IPS-15b (cell line): ENCODE data around the gene PPFIA1.

Experiments used
- H3K27me3 ChIP-seq: one replicate; pipeline ENCODE4 v1.6.1; 2013; ENCODE audit warnings: low read length; ENCODE audit not compliant: control insufficient read depth, insufficient read depth
- H3K36me3 ChIP-seq: one replicate; pipeline ENCODE4 v1.6.1; 2013; ENCODE audit warnings: low read length; ENCODE audit not compliant: control insufficient read depth, insufficient read depth
- H3K4me1 ChIP-seq: one replicate; pipeline ENCODE4 v1.6.1; 2013; ENCODE audit warnings: mild to moderate bottlenecking, low read length; ENCODE audit not compliant: control insufficient read depth, insufficient read depth
- H3K4me3 ChIP-seq: one replicate; pipeline ENCODE4 v1.5.1; 2013; ENCODE audit warnings: low read depth, low read length
- H3K9ac ChIP-seq: one replicate; pipeline ENCODE4 v1.6.1; 2013; ENCODE audit warnings: low read depth, mild to moderate bottlenecking, low read length
- H3K9me3 ChIP-seq: one replicate; pipeline ENCODE4 v1.6.1; 2013; ENCODE audit warnings: mild to moderate bottlenecking, low read length; ENCODE audit not compliant: control insufficient read depth, insufficient read depth

Gene PPFIA1

DNA sequence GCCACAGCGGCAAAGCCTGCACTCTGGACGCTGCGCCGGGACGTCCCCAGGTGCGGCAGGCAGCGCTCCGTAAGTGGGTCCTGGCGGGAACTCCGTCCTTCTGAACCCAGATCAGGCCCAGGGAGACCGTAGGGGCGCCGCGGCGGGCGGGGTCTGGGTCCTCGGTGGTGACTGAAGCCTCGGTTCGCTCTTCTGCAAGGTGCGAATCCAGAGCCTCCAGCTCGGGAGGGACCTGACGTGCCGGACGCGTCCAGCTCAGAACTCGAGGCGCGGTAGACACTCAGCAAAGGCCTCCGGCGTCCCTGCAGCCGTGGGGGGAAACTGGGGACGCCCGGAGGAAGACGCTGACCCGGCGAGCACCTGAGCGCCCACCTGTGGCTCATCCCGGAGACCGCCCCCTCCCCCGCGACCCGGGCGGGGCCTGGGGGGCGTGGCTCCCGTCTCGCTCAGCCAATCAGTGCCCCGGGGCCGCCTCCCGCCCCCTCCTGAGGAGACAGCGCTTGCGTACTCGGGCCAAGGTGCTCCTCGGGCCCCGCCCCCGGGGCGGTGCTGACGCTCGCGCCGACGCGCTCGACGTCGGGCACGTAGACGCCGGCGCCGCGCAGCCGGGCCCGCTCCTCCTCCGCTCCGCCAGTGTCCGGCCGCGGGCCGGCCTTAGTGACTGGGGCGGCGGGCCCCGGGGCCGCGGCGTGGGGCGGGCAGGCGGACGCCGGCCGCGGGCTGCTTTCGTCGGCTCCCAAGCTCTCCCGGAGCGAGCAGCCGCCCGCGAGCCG lies at the start of gene PPFIA1:
TSS of gene PPFIA1 (plus strand) at position 587 of the 773 bp plus-strand sequence. CDS start 1,483 bp downstream, outside the sequence.
- no peaks in the 10 kb centered on the region for H3K9me3 ChIP-seq
- peak within 1 kb of the TSS; percentile 79 for H3K9ac ChIP-seq
- H3K4me1 ChIP-seq, result no peaks in the 10 kb centered on the region
- peaks cover 3% of the 10 kb centered on the region for H3K36me3 ChIP-seq
- H3K4me3 ChIP-seq, result peak within 1 kb of the TSS; percentile 88
- H3K27me3 ChIP-seq, result no peaks in the 10 kb centered on the region

DNA sequence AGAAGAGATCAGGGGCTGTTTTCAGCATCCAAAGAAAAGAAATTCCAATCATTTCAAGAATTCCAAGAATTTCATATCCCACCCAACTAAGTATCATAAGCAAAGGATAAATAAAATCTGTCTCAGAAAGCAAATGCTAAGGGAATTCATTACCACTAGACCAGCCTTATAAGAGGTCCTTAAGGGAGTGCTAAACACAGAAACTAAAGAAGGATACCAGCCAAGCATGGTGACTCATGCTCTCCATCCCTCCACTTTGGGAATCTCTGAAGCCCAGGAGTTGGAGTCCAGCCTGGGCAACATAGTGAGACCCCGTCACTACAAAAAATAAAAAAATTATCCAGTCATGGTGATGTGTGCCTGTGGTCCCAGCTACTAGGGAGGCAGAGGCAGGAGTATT lies 49.6 kb upstream of the PPFIA1 start:
- Histone ChIP-seq H3K4me1 (no peaks in the 10 kb centered on the region), H3K4me3 (no peak overlapping the region), H3K36me3 (no peaks in the 10 kb centered on the region), H3K9me3 (no peaks in the 10 kb centered on the region), H3K27me3 (no peaks in the 10 kb centered on the region), H3K9ac (no peak overlapping the region)

DNA sequence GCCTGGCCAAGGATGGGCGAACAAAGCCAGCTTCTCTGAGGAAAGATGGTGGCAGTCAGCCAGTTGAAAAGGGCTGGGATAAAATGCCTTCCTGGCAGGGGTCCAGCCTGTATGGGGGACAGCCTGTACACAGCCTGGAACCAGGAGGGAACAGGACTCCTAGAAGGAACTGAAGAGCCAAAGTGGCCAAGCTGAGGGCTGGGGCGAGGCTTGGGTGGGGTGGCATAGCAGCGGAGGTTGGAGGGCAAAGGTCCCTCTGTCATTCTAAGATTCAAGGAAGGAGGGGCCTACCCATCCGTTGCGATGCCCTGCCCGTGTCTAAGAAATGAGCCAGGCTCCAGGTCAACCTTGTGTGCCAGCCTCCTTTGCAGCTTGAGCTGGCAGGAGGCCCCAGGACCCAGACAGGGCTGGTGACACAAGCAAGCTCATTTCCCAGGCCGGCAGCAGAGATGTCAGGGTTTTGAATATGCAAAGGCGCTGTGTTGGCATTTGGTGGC lies 44.8 kb upstream of the PPFIA1 start:
- Histone ChIP-seq H3K4me1 (peaks cover 5% of the 10 kb centered on the region), H3K4me3 (no peak overlapping the region), H3K36me3 (no peaks in the 10 kb centered on the region), H3K9me3 (no peaks in the 10 kb centered on the region), H3K27me3 (no peaks in the 10 kb centered on the region), H3K9ac (no peak overlapping the region)

DNA sequence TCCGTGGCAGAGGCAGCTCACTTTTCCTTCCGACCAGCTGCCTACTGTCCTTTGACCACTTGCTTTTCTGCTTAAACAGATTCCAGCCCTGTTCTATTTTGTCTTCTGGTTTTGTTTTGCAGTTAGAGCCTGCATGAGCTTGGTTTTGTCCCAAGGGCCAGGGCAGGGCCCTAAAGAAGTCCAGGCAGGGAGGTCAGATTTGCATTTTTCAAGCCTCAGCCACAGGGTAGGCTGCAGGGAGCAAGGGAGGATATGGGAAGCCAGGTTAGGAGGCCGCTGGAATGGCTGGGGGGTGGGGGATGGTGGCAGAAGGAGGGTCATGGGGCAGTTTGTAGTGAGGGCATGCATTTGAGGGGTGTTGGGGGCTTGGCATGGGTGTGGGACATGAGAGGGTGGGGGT lies 44.3 kb upstream of the PPFIA1 start:
- Histone ChIP-seq H3K27me3 (no peaks in the 10 kb centered on the region), H3K4me3 (no peak overlapping the region), H3K9ac (no peak overlapping the region), H3K4me1 (peaks cover 5% of the 10 kb centered on the region), H3K36me3 (no peaks in the 10 kb centered on the region), H3K9me3 (no peaks in the 10 kb centered on the region)

DNA sequence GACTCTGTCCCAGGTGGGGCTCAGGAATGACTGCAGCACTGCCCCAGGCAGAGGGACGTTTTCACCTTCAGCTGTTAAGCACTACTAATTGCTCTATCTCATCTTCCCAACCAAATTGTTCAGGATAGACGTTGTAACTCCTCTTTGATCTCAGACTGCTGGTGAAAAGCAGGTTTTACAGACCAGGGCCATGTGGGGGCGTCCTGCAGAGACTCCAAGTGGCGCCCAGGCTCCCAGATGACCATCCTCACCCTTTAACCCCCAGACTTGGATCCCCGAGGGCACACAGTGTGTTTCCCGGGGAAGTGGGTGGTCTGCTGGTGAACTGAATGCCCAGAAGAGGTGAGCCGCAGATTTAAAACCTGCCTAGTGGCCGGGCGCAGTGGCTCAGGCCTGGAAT lies 43.5 kb upstream of the PPFIA1 start:
- Histone ChIP-seq H3K9me3 (no peaks in the 10 kb centered on the region), H3K27me3 (no peaks in the 10 kb centered on the region), H3K4me1 (peaks cover 5% of the 10 kb centered on the region), H3K4me3 (no peak overlapping the region), H3K9ac (no peak overlapping the region), H3K36me3 (no peaks in the 10 kb centered on the region)

DNA sequence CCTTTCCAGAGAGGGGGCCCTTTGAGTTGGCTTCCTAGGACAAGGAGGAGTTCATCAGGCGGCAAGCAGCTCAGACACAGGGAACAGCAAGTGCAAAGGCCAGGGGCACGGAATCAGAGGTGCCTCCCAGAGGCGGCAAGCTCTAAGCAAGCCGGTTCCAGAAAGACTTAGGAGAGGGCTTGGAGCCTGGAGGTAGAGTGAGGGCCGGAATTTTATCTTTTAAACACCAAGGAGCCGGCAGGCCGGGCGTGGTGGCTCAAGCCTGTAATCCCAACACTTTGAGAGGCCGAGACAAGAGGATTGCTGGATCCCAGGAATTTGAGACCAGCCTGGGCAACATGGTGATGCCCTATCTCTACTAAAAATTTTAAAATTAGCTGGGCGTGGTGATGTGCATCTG lies 40.8 kb upstream of the PPFIA1 start:
- no peaks in the 10 kb centered on the region for H3K9me3 ChIP-seq
- peaks cover 5% of the 10 kb centered on the region for H3K4me1 ChIP-seq
- H3K9ac ChIP-seq, result no peak overlapping the region
- no peak overlapping the region for H3K4me3 ChIP-seq
- no peaks in the 10 kb centered on the region for H3K36me3 ChIP-seq
- H3K27me3 ChIP-seq, result no peaks in the 10 kb centered on the region

DNA sequence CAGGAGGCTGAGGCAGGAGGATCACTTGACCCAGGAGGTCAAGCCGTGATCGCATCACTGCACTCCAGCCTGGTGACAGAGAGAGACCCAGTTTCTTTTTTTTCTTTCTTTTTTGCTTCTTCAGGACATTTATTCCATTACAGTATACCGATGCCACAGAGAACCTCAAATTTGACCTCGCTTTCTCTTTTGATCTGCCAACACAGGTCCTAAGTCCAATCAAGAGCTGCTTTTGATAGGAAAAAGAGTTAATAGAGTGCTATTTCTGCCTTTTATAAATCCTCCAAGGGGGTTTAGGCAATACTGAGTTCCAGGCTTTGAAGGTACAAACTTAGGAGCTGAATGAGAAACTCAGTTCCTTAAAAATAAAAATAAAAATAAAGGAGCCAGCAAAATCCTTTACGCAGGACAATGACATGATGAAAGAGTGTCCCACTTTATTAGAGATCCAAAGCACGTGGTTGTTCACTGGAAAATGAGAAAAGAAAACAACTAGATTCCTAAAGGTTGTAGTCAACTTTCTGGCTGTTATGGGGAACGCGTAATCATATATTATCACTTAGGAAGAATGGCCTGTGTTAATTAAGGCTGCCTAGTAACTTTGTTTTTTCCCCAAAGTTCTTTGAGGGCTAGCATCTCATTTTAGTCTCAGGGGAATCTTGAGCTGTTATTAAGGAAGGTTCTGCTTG lies 40.2 kb upstream of the PPFIA1 start:
- no peaks in the 10 kb centered on the region for H3K9me3 ChIP-seq
- no peak overlapping the region for H3K9ac ChIP-seq
- no peaks in the 10 kb centered on the region for H3K27me3 ChIP-seq
- no peaks in the 10 kb centered on the region for H3K36me3 ChIP-seq
- H3K4me3 ChIP-seq, result no peak overlapping the region
- peaks cover 5% of the 10 kb centered on the region for H3K4me1 ChIP-seq

DNA sequence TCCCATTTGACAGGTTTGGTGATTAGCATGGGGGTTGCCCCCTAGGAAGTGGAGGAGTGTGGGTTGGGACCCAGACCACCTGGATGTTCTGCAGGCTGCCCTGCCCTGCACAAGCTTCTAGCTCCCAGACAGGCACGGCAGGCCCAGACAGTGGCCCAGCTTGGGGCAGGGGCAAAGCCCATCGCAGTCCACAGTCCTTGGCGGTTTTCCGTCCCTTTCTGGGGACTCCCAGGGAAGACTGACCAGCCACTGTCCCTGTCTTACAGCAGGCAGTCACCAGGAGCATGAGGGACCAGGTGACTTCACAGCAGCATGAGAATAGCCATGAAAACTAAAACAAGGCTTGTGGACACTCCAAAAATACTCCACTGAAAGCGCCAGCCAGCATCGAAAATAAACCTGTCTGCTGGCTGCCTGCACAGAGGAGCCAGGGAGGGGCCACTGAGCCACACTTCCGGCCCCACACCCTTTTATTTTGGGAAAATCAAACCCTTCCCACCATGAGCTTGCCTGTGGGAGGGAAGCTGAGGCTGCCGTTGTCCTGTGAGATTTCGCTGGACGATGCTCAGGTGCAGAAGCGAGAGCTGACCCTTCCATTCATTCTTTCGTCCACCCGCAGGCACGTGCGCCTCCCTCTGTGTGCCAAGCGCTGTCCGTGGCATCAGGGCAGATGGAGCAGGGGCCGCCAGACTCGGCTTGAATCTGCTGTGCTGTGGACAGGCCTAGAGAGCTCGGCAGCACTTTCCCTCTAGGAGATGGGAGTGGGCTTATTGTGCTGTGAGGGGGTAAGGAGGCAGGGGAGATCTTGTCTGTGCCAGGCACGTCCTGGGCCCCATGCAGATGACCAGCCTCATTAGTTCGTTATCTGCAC lies 39.4 kb upstream of the PPFIA1 start:
- H3K36me3 ChIP-seq, result no peaks in the 10 kb centered on the region
- no peak overlapping the region for H3K9ac ChIP-seq
- no peak overlapping the region for H3K4me3 ChIP-seq
- H3K27me3 ChIP-seq, result no peaks in the 10 kb centered on the region
- no peaks in the 10 kb centered on the region for H3K9me3 ChIP-seq
- peaks cover 5% of the 10 kb centered on the region for H3K4me1 ChIP-seq

DNA sequence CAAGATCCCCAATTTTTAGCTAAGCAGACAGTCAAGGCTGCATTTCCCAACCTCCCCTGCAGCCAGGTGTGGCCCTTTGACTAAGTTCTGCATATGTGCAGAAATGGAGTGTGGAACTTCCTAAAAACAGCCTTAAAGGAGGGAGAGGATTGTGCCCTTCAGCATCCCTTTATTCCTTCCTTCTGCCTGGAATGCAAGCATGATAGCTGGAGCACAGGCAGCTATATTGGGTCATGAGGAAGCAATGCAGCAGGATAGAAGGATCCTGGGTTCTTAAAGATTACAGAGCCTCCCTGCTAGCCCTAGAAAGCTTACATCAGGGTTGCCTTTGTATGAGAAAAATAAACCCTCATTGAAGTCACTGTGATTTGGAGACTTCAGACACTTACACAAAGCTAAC lies 37.5 kb upstream of the PPFIA1 start:
- Histone ChIP-seq H3K36me3 (no peaks in the 10 kb centered on the region), H3K27me3 (no peaks in the 10 kb centered on the region), H3K9ac (no peak overlapping the region), H3K4me1 (no peaks in the 10 kb centered on the region), H3K9me3 (no peaks in the 10 kb centered on the region), H3K4me3 (no peak overlapping the region)

DNA sequence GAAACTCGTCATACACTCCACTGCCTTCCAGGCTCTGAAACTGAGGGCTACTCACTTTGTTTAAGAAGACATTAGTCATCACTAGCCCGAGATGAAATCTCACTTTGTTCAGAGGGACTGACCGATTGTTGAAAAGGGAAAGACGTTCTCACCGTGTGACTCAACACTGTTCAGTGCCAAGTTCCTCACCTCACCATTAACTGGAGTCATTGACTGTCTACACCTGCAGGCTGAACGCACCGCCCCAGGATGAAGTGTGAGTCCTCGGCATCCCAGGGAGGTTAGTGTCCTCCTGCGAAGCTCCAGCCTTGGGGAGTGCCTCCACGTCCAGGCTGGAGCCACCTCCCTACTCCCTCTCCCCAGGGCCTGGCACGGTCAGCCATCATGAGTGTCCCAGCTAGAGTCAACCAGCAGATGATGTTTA lies 37.0 kb upstream of the PPFIA1 start:
- Histone ChIP-seq H3K27me3 (no peaks in the 10 kb centered on the region), H3K36me3 (no peaks in the 10 kb centered on the region), H3K4me1 (no peaks in the 10 kb centered on the region), H3K4me3 (no peak overlapping the region), H3K9ac (no peak overlapping the region), H3K9me3 (no peaks in the 10 kb centered on the region)

DNA sequence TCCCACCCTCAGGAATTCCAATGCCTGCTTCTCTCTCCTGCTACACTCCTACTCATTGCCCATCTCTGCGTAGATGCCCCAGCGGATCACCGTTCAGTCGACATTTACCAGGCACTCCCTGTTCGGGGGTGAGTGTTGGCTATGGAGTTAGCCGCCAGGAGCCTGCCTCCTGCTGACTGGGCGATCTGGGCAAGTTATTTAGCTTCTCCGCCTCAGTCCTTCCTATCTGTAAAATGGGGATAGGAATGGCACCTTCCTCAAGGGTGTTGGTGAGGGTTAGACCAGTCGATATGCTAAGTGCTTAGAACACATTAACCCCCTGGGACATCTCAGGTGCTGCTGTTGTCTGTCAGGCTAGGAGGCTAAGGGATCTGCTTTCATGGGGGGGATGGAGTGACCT lies 36.5 kb upstream of the PPFIA1 start:
- Histone ChIP-seq H3K36me3 (no peaks in the 10 kb centered on the region), H3K27me3 (no peaks in the 10 kb centered on the region), H3K4me1 (no peaks in the 10 kb centered on the region), H3K9ac (no peak overlapping the region), H3K9me3 (no peaks in the 10 kb centered on the region), H3K4me3 (no peak overlapping the region)
